Gastroesophageal sphincter (tissue), 4 donors: ENCODE data around the gene HSD17B1. TPM values are rescaled to one million over a fixed set of nuclear protein-coding genes. Genes with fewer than 3 reads are reported as not detected.

Experiments used
- ATAC-seq: fragments of 150-250 bp; one replicate; pipeline ENCODE4 v1.9.1; 2016; ENCODE audit warnings: mild to moderate bottlenecking, moderate library complexity
- H3K27ac ChIP-seq, 4 donors: fragments of 200-600 bp; sonication (generic) in 3 of 4; 1 replicate in 3 of 4; 2 replicates in 1 of 4; pipeline ENCODE4 v1.5.1; 2016 to 2019
- H3K27me3 ChIP-seq: fragments of 200-600 bp; sonication (generic); one replicate; pipeline ENCODE4 v1.5.1; 2019
- H3K36me3 ChIP-seq, 2 donors: fragments of 200-600 bp; sonication (generic); one replicate each; pipeline ENCODE4 v1.5.1; 2019; ENCODE audit warnings: control low read depth in 1 of 2
- H3K4me1 ChIP-seq, 3 donors: fragments of 200-600 bp; sonication (generic); 1 replicate in 2 of 3; 2 replicates in 1 of 3; pipeline ENCODE4 v1.5.1; 2016 to 2019; ENCODE audit warnings: control low read depth in 2 of 3
- H3K4me3 ChIP-seq, 2 donors: fragments of 200-600 bp; sonication (generic); one replicate each; pipeline ENCODE4 v1.5.1; 2019; ENCODE audit warnings: mild to moderate bottlenecking in 1 of 2, moderate library complexity in 1 of 2
- H3K9me3 ChIP-seq, 3 donors: fragments of 200-600 bp; sonication (generic); one replicate each; pipeline ENCODE4 v1.5.1; 2017 to 2019; ENCODE audit warnings: control low read depth in 2 of 3
- EP300 ChIP-seq: sonication (generic); formaldehyde crosslinking; IDR thresholded peaks from one replicate; pipeline ENCODE4 v1.6.1; 2017; ENCODE audit warnings: antibody characterized with exemption, mild to moderate bottlenecking
- POLR2A ChIP-seq, 2 donors: fragments of 450-650 bp; IDR thresholded peaks; one replicate each; pipeline ENCODE4 v1.6.1; 2017; ENCODE audit warnings: antibody characterized with exemption in 2 of 2, mild to moderate bottlenecking in 2 of 2, moderate library complexity in 1 of 2
- POLR2AphosphoS5 ChIP-seq: sonication (generic); formaldehyde crosslinking; IDR thresholded peaks from one replicate; pipeline ENCODE4 v1.6.1; 2017; ENCODE audit warnings: antibody characterized with exemption
- WGBS, 2 donors: methylation state at CpG; one replicate each; pipeline ENCODE4 v1.1.5; 2018; ENCODE audit warnings: low coverage in 1 of 2; 5-methylcytosine and 5-hydroxymethylcytosine counted together
- total RNA-seq, 4 donors: library from RNA; depleted of rRNA; stranded (reverse); fragments of >200 nt; gene quantifications; one replicate each; pipeline ENCODE4 v1.1.0, GENCODE V29; 2016
- TF ChIP-seq, protein P1 (sequence below), 4 experiments: fragments of 200-600 bp in 2 of 4; fragments of 450-650 bp in 2 of 4; sonication (generic) in 1 of 4; IDR thresholded peaks; one replicate each; pipeline ENCODE4 v1.5.1; 2017 to 2019; ENCODE audit warnings: antibody characterized with exemption in 4 of 4, mild to moderate bottlenecking in 2 of 4, moderate library complexity in 2 of 4

HSD17B1 gene
- total RNA-seq, 4 donors from 2014 or later, result 0.39 to 1.4 (median 0.69) TPM

DNA sequence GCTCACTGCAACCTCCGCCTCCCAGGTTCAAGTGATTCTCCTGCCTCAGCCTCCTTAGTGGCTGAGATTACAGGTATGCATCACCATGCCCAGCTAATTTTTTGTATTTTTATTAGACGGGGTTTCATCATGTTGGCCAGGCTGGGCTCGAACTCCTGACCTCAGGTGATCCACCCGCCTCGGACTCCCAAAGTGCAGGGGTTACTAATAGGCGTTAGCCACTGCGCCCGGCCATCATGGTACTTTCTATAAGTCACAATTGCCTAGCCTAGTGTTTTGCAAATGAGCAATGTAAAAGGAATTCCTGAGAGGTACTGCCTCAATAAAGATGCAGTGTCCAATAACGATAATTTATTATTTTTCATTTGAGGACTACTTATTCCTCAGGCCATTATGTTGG is 38.7 kb downstream of the HSD17B1 start:
- 93 to 96% methylated on average over 6 to 9 of the region's 9 CpGs for WGBS, 2 donors
- no peaks in the 10 kb centered on the region for H3K9me3 ChIP-seq
- H3K4me3 ChIP-seq, result no peak overlapping the region
- peaks cover 0 to 22% (median 3%) of the 10 kb centered on the region in 3 donors for H3K4me1 ChIP-seq
- no peaks in the 10 kb centered on the region for H3K27me3 ChIP-seq
- no peak overlapping the region for H3K27ac ChIP-seq
- peaks cover 0 to 74% of the 10 kb centered on the region in 2 donors for H3K36me3 ChIP-seq
- no peak for ATAC-seq
- TF ChIP-seq POLR2A (IDR thresholded peaks at IDR 0.05) (no peak), EP300 (no peak)

DNA sequence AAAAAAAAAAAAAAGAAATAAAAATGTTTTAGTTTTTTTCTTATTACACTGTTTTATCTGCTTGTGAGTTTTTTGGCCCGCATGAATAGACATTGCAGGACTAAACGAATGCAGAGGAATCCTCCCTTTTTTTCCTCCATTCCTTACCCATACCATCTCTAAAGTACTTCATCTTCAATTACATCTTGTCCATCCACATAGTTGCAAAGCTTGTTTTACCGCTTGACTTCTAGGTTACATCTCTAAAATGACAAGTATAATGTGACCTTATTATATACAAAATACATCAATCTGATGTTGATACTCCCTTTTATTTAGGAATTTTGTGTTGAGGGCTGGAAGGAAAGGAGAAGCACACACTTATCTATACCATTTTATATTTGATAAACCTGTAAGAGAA is 43.7 kb downstream of the HSD17B1 start:
- no peak for ATAC-seq
- Histone ChIP-seq H3K9me3 (no peaks in the 10 kb centered on the region), H3K4me3 (no peak overlapping the region), H3K4me1 (peaks cover 0 to 13% (median 7%) of the 10 kb centered on the region in 3 donors), H3K27ac (no peak overlapping the region), H3K36me3 (peaks cover 0 to 31% of the 10 kb centered on the region in 2 donors), H3K27me3 (no peaks in the 10 kb centered on the region)
- WGBS, 2 donors, result 78% methylated on average over 3 of the region's 3 CpGs
- no peak for TF ChIP-seq EP300
- no peak for TF ChIP-seq POLR2AphosphoS5
- TF ChIP-seq, protein P1, sequence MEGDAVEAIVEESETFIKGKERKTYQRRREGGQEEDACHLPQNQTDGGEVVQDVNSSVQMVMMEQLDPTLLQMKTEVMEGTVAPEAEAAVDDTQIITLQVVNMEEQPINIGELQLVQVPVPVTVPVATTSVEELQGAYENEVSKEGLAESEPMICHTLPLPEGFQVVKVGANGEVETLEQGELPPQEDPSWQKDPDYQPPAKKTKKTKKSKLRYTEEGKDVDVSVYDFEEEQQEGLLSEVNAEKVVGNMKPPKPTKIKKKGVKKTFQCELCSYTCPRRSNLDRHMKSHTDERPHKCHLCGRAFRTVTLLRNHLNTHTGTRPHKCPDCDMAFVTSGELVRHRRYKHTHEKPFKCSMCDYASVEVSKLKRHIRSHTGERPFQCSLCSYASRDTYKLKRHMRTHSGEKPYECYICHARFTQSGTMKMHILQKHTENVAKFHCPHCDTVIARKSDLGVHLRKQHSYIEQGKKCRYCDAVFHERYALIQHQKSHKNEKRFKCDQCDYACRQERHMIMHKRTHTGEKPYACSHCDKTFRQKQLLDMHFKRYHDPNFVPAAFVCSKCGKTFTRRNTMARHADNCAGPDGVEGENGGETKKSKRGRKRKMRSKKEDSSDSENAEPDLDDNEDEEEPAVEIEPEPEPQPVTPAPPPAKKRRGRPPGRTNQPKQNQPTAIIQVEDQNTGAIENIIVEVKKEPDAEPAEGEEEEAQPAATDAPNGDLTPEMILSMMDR (IDR thresholded peaks at IDR 0.05), result no peak
- no peak for TF ChIP-seq POLR2A (IDR thresholded peaks at IDR 0.05)

DNA sequence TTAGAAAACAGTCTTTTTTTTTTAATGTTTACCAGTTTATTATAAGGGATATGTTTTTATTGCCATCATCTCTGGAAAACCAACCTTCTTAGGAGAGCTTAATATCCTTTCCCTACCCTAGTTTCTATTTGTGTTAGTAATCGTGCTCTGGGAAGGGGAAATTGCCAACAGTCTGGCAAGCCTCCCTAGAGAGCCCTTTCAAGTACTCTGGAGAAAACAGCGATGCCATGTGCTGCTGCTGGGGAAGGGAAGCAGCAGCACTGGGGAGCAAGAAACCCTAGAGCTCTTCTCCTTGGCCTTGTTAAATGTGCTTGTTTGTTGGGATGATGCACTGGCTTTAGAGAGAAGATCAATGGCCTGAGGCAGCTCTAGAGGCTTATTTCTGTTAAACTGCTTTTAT is 46.2 kb downstream of the HSD17B1 start:
- no peak for ATAC-seq
- 17 to 43% methylated on average over 2 of the region's 2 CpGs for WGBS, 2 donors

DNA sequence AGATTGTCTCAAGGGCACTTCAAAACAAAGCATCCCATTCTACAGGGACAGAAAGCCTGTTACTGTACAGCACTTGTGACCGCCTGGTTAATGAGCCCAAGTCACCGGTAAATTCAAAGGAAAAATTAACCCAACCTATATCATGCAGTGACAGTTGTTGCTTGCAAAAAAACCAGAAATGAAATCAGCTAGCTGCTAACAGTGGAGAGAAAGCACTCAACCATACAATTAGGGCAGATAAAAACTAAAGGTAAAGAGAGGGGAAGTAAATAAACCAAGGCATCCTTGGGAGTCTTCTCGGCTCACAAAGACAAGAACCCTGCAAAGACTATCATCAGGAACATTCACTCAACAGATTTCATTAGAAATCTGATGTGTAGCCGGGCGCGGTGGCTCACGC is 50.6 kb downstream of the HSD17B1 start:
- no peak for ATAC-seq
- TF ChIP-seq EP300 (no peak), POLR2A (IDR thresholded peaks at IDR 0.05) (no peak), POLR2AphosphoS5 (no peak)
- TF ChIP-seq, protein P1 (IDR thresholded peaks at IDR 0.05), result no peak
- WGBS, 2 donors, result 80 to 90% methylated on average over 3 to 4 of the region's 7 CpGs

More for the DNA sequence above, 46.2 kb downstream of the HSD17B1 start:
- no peak overlapping the region for H3K27ac ChIP-seq
- no peaks in the 10 kb centered on the region for H3K9me3 ChIP-seq
- H3K27me3 ChIP-seq, result no peaks in the 10 kb centered on the region
- H3K4me1 ChIP-seq, result peaks cover 0 to 29% (median 7%) of the 10 kb centered on the region in 3 donors
- no peak for TF ChIP-seq POLR2AphosphoS5
- TF ChIP-seq, protein P1 (IDR thresholded peaks at IDR 0.05), result no peak
- TF ChIP-seq POLR2A (IDR thresholded peaks at IDR 0.05), result no peak
- TF ChIP-seq EP300, result no peak
- peaks cover 0 to 20% of the 10 kb centered on the region in 2 donors for H3K36me3 ChIP-seq
- no peak overlapping the region for H3K4me3 ChIP-seq

More for the DNA sequence above, 50.6 kb downstream of the HSD17B1 start:
- Histone ChIP-seq H3K27ac (no peak overlapping the region), H3K9me3 (no peaks in the 10 kb centered on the region), H3K4me3 (no peak overlapping the region), H3K36me3 (peaks cover 0 to 7% of the 10 kb centered on the region in 2 donors), H3K27me3 (no peaks in the 10 kb centered on the region), H3K4me1 (peaks cover 6 to 71% (median 23%) of the 10 kb centered on the region in 3 donors)

Other genes with a start within 250 kb of the HSD17B1 start
- 100 to 1,000 TPM; 146 to 253 (median 205) TPM for gene STAT3, start 164.5 kb upstream of the HSD17B1 start, total RNA-seq
- gene CAVIN1, start 129.7 kb upstream of the HSD17B1 start, total RNA-seq, result 1,000 to 10,000 TPM in 2 of 4 donors, 100 to 1,000 TPM in 2; 615 to 1,266 (median 897) TPM
- 10 to 100 TPM; 47.5 to 84.5 (median 65.4) TPM for gene ATP6V0A1, start 94.0 kb upstream of the HSD17B1 start, total RNA-seq
- 10 to 100 TPM; 31.9 to 46.9 (median 35.7) TPM for gene NAGLU, start 16.7 kb upstream of the HSD17B1 start, total RNA-seq
- 10 to 100 TPM; 16.8 to 25.8 (median 19.9) TPM for gene COASY, start 9.2 kb downstream of the HSD17B1 start, total RNA-seq
- gene MLX, start 14.2 kb downstream of the HSD17B1 start, total RNA-seq, result 10 to 100 TPM; 24.4 to 33.9 (median 26.0) TPM
- 1 to 10 TPM; 4.0 to 6.8 (median 4.8) TPM for gene PSMC3IP, start 24.8 kb downstream of the HSD17B1 start, total RNA-seq
- 10 to 100 TPM; 50.6 to 65.8 (median 54.4) TPM for gene RETREG3, start 56.5 kb downstream of the HSD17B1 start, total RNA-seq
- 10 to 100 TPM; 21.8 to 56.6 (median 40.6) TPM for gene TUBG1, start 56.8 kb downstream of the HSD17B1 start, total RNA-seq
- 10 to 100 TPM; 19.7 to 57.3 (median 33.7) TPM for gene TUBG2, start 106.4 kb downstream of the HSD17B1 start, total RNA-seq
- 10 to 100 TPM; 13.7 to 40.8 (median 23.4) TPM for gene PLEKHH3, start 124.1 kb downstream of the HSD17B1 start, total RNA-seq
- 1 to 10 TPM; 1.0 to 4.6 (median 1.5) TPM for gene CCR10, start 128.9 kb downstream of the HSD17B1 start, total RNA-seq
- gene CNTNAP1, start 129.6 kb downstream of the HSD17B1 start, total RNA-seq, result 10 to 100 TPM in 1 of 4 donors, 1 to 10 TPM in 3; 1.7 to 14.5 (median 9.1) TPM
- 10 to 100 TPM; 57.2 to 90.4 (median 59.7) TPM for gene EZH1, start 192.1 kb downstream of the HSD17B1 start, total RNA-seq
- 10 to 100 TPM in 3 of 4 donors, 1 to 10 TPM in 1; 4.0 to 27.4 (median 21.5) TPM for gene RAMP2, start 208.3 kb downstream of the HSD17B1 start, total RNA-seq
- 10 to 100 TPM; 43.1 to 64.0 (median 44.8) TPM for gene VPS25, start 220.5 kb downstream of the HSD17B1 start, total RNA-seq
- gene WNK4, start 227.7 kb downstream of the HSD17B1 start, total RNA-seq, result 1 to 10 TPM in 3 of 4 donors, under 1 TPM in 1; 0.78 to 6.7 (median 1.6) TPM
- gene COA3, start 245.8 kb downstream of the HSD17B1 start, total RNA-seq, result 10 to 100 TPM; 55.3 to 81.4 (median 66.8) TPM
- under 1 TPM in 3 of 4 donors, not detected in 1; 0.20 to 0.93 (median 0.78) TPM for gene CNTD1, start 245.9 kb downstream of the HSD17B1 start, total RNA-seq